HEK293T (cell line): ENCODE results near the gene TAAR6.

ENCODE experiments used
- CTBP1 ChIP-seq: fragments of 450-650 bp; IDR thresholded peaks from 2 replicates; pipeline ENCODE4 v1.6.1; 2016; ENCODE audit warnings: borderline replicate concordance
- ELF4 ChIP-seq: fragments of 450-650 bp; IDR thresholded peaks from 2 replicates; pipeline ENCODE4 v1.6.1; 2017; ENCODE audit warnings: antibody characterized with exemption
- FOXA1 ChIP-seq: fragments of 450-650 bp; IDR thresholded peaks from 2 replicates; pipeline ENCODE4 v1.6.1; 2016; ENCODE audit warnings: mild to moderate bottlenecking
- FOXK2 ChIP-seq: fragments of 450-650 bp; IDR thresholded peaks from 2 replicates; pipeline ENCODE4 v1.6.1; 2016; ENCODE audit warnings: mild to moderate bottlenecking
- L3MBTL2 ChIP-seq: fragments of 450-650 bp; conservative IDR thresholded peaks from 2 replicates; pipeline ENCODE4 v1.6.1; 2016; ENCODE audit warnings: mild to moderate bottlenecking
- LEF1 ChIP-seq: fragments of 450-650 bp; IDR thresholded peaks from 2 replicates; pipeline ENCODE4 v1.6.1; 2017; ENCODE audit warnings: mild to moderate bottlenecking, borderline replicate concordance
- SP1 ChIP-seq: fragments of 450-650 bp; IDR thresholded peaks from 2 replicates; pipeline ENCODE4 v1.6.1; 2017
- ZNF384 ChIP-seq: fragments of 450-650 bp; IDR thresholded peaks from 2 replicates; pipeline ENCODE4 v1.6.1; 2016

DNA sequence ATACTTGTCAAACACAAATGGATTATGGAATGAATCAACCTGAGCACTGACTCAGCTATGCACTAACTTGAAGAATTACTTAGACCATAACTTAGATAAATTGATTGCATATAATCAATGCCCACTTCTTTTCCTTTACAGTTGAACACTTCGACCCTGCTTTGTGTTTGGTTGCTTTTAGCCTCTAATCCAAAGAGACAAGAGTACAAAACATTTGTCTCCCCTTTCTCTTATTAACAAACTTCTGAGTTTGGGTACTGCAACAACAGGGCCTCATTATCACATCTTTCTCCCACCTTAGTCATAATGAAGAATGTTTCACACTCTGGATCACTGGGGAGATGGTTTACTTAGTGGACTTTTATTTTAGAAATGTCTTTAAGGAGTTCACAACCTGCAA, 2.6 kb upstream of the TAAR6 start:
- no peak for TF ChIP-seq ZNF384
- no peak for TF ChIP-seq FOXK2
- no peak for TF ChIP-seq ELF4
- TF ChIP-seq FOXA1: no peak
- no peak for TF ChIP-seq CTBP1
- TF ChIP-seq L3MBTL2: no peak
- no peak for TF ChIP-seq LEF1
- no peak for TF ChIP-seq SP1
